BJ (cell line): ENCODE results near the gene RIN2. TPM values are rescaled to one million over a fixed set of nuclear protein-coding genes. Genes with fewer than 3 reads are reported as not detected.
A peak's percentile ranks its signal among the peaks of the same experiment; 100 is the strongest.

ENCODE experiments used
- CTCF ChIA-PET: fragments of 350-600 bp; formaldehyde crosslinking; extraction: SDS; loops from one replicate; lab custom pipeline; 2021; ENCODE audit warnings: antibody characterized with exemption, inconsistent platforms; lab: Yijun Ruan, JAX
- POLR2A ChIA-PET: fragments of 300-600 bp; sonication (Branson Sonifier 250); formaldehyde crosslinking; extraction: SDS; loops from one replicate; lab custom pipeline; 2021; ENCODE audit warnings: antibody characterized with exemption; lab: Charles Lee
- DNase-seq: peaks from one replicate; pipeline ENCODE4 v3.0.0-alpha.2; 2011; ENCODE audit warnings: low read depth
- H3K27me3 ChIP-seq: 2 replicates; pipeline ENCODE4 v1.6.0; 2011; ENCODE audit warnings: low read length; ENCODE audit not compliant: control insufficient read depth, insufficient read depth
- H3K36me3 ChIP-seq: 2 replicates; pipeline ENCODE4 v1.5.1; 2011; ENCODE audit warnings: low read length; ENCODE audit not compliant: control insufficient read depth, insufficient read depth
- H3K4me3 ChIP-seq: 2 replicates; pipeline ENCODE4 v1.5.1; 2011; ENCODE audit warnings: low read depth, mild to moderate bottlenecking, control low read depth, low read length
- CTCF ChIP-seq: IDR thresholded peaks from 2 replicates; pipeline ENCODE4 v1.5.1; 2011; ENCODE audit warnings: low read depth, mild to moderate bottlenecking, control low read depth, inconsistent platforms, low read length, moderate library complexity; ENCODE audit not compliant: insufficient read depth
- polyA plus RNA-seq: library from polyadenylated mRNA; depleted of rRNA; stranded (reverse); fragments of >200 nt; gene quantifications from 2 replicates; pipeline ENCODE4 v1.2.3, GENCODE V29; 2011

RIN2 gene
- polyA plus RNA-seq, 1 experiment = 25.2 TPM

DNA sequence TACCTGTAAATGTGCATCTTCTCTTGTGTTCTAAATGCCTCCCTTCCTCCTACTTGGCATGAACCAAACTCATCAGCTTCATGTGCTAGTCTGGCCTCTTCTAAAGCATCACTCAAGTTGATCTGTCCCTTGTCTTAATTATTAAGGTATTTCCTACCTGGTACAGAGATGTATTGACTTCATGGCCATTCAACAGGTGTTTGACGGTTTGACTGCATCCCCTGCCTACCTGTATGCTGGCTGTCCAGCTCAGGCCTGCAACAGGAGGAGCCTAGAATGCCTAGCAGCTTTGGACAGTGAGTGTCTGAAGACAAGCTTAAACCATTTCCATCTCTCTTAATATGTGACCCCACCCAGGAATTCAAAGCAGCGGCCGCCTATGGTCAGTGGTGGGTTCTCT is 24.6 kb downstream of the RIN2 start:
- Histone ChIP-seq H3K4me3 (no peak overlapping the region), H3K27me3 (no peaks in the 10 kb centered on the region), H3K36me3 (no peaks in the 10 kb centered on the region)
- ChIA-PET CTCF (interaction anchor here (0.6 to 1.9 kb wide), 4 partner anchors 23 to 812 kb away, joined by 3 to 13 read pairs (median 4); partner anchors contain the start of gene NAA20), POLR2A (no interaction called here)
- TF ChIP-seq CTCF = no peak
- no peak for DNase-seq

DNA sequence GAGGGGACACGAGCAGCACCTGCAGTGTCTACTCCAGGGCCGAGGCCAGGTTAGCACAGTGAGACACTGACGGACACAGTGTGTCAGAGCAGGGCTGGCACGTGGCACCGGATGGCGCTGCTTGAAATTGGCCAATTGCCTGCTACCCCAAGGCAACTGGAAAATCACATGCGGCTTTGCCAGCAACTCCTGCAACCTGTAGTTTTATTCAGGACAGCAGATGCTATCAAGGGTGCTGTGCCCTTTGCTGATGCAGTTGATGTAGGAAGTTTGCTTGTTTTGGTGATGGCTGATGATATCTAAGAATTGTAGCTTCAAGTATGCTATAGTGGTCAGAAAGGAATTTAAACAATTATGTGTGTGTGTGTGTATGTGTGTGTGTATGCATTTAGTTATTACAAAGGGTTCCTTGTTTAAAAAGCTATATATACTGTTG is 25.9 kb downstream of the RIN2 start:
- no peaks in the 10 kb centered on the region for H3K27me3 ChIP-seq
- TF ChIP-seq CTCF = no peak
- DNase-seq = no peak
- no peak overlapping the region for H3K4me3 ChIP-seq
- POLR2A ChIA-PET = no interaction called here
- CTCF ChIA-PET = interaction anchor here (0.9 to 1.9 kb wide), 6 partner anchors 24 to 233 kb away, joined by 3 to 13 read pairs (median 4); partner anchors contain the start of gene NAA20
- H3K36me3 ChIP-seq = no peaks in the 10 kb centered on the region

- TF ChIP-seq CTCF = peak; percentile 69
- ChIA-PET POLR2A (no interaction called here), CTCF (interaction anchor here (0.7 to 3.4 kb wide), 20 partner anchors 9 to 224 kb away, joined by 3 to 30 read pairs (median 4); no protein-coding TSS in a partner anchor)
- H3K4me3 ChIP-seq = no peak overlapping the region
- H3K27me3 ChIP-seq = no peaks in the 10 kb centered on the region
- DNase-seq = no peak
- H3K36me3 ChIP-seq = no peaks in the 10 kb centered on the region
Measured at GRCh38 chr20:19784511-19785172, 26.6 kb downstream of the RIN2 start.

- POLR2A ChIA-PET = no interaction called here
- no peak for DNase-seq
- no peak for TF ChIP-seq CTCF
- no peak overlapping the region for H3K4me3 ChIP-seq
- no peaks in the 10 kb centered on the region for H3K27me3 ChIP-seq
- no peaks in the 10 kb centered on the region for H3K36me3 ChIP-seq
- CTCF ChIA-PET = interaction anchor here (0.7 to 3.4 kb wide), 20 partner anchors 9 to 223 kb away, joined by 3 to 30 read pairs (median 4); no protein-coding TSS in a partner anchor
Measured at GRCh38 chr20:19785173-19785982, 27.3 kb downstream of the RIN2 start.

GRCh38 chr20:19785983-19786285 is 27.9 kb downstream of the RIN2 start:
- TF ChIP-seq CTCF = no peak
- no peak overlapping the region for H3K4me3 ChIP-seq
- POLR2A ChIA-PET = interaction anchor here (0.8 kb wide), 1 partner anchor 28 kb away, joined by 13 read pairs; no protein-coding TSS in a partner anchor

More at GRCh38 chr20:19785983-19786285, 27.9 kb downstream of the RIN2 start:
- H3K36me3 ChIP-seq = no peaks in the 10 kb centered on the region
- no peak for DNase-seq
- CTCF ChIA-PET = interaction anchor here (0.7 to 3.4 kb wide), 14 partner anchors 10 to 208 kb away, joined by 3 to 30 read pairs (median 4); no protein-coding TSS in a partner anchor
- H3K27me3 ChIP-seq = no peaks in the 10 kb centered on the region
